Suprapubic skin (tissue), 4 donors: ENCODE measurements around the gene C20orf96. TPM values are rescaled to one million over a fixed set of nuclear protein-coding genes. Genes with fewer than 3 reads are reported as not detected.
A peak's percentile ranks its signal among the peaks of the same experiment; 100 is the strongest.

Source experiments
- DNase-seq, 2 donors: peaks; one replicate each; pipeline ENCODE4 v3.0.0-alpha.2; 2019; ENCODE audit warnings: low spot score in 2 of 2
- H3K27ac ChIP-seq: fragments of 200-600 bp; sonication (generic); one replicate; pipeline ENCODE4 v1.5.1; 2019
- H3K27me3 ChIP-seq: fragments of 200-600 bp; sonication (generic); one replicate; pipeline ENCODE4 v1.5.1; 2019
- H3K36me3 ChIP-seq: fragments of 200-600 bp; sonication (generic); one replicate; pipeline ENCODE4 v1.5.1; 2019
- H3K4me1 ChIP-seq: fragments of 200-600 bp; sonication (generic); one replicate; pipeline ENCODE4 v1.5.1; 2019
- H3K4me3 ChIP-seq: fragments of 200-600 bp; sonication (generic); one replicate; pipeline ENCODE4 v1.5.1; 2019; ENCODE audit warnings: mild to moderate bottlenecking
- H3K9me3 ChIP-seq: fragments of 200-600 bp; sonication (generic); one replicate; pipeline ENCODE4 v1.5.1; 2019
- CTCF ChIP-seq, 2 donors: fragments of 200-600 bp in 1 of 2; fragments of 450-650 bp in 1 of 2; sonication (generic) in 1 of 2; IDR thresholded peaks; one replicate each; pipeline ENCODE4 v1.5.1; 2016 to 2019; ENCODE audit warnings: antibody characterized with exemption in 2 of 2, mild to moderate bottlenecking in 1 of 2, moderate library complexity in 1 of 2
- EP300 ChIP-seq: sonication (generic); formaldehyde crosslinking; IDR thresholded peaks from one replicate; pipeline ENCODE4 v1.6.1; 2017; ENCODE audit warnings: antibody characterized with exemption
- POLR2A ChIP-seq, 2 donors: fragments of 450-650 bp; IDR thresholded peaks; one replicate each; pipeline ENCODE4 v1.6.1; 2017; ENCODE audit warnings: antibody characterized with exemption in 2 of 2, mild to moderate bottlenecking in 2 of 2, moderate library complexity in 2 of 2
- POLR2AphosphoS5 ChIP-seq, 3 donors: sonication (generic); formaldehyde crosslinking; IDR thresholded peaks; one replicate each; pipeline ENCODE4 v1.6.1; 2017; ENCODE audit warnings: antibody characterized with exemption in 3 of 3
- WGBS: methylation state at CpG from one replicate; pipeline ENCODE4 v1.1.5; 2018; 5-methylcytosine and 5-hydroxymethylcytosine counted together
- total RNA-seq, 4 donors: library from RNA; depleted of rRNA; stranded (reverse); fragments of >200 nt; gene quantifications; one replicate each; pipeline ENCODE4 v1.1.0, GENCODE V29; 2016

C20orf96 gene
- total RNA-seq, 4 donors from 2014 or later, result 0.91 to 5.1 (median 2.0) TPM

DNA sequence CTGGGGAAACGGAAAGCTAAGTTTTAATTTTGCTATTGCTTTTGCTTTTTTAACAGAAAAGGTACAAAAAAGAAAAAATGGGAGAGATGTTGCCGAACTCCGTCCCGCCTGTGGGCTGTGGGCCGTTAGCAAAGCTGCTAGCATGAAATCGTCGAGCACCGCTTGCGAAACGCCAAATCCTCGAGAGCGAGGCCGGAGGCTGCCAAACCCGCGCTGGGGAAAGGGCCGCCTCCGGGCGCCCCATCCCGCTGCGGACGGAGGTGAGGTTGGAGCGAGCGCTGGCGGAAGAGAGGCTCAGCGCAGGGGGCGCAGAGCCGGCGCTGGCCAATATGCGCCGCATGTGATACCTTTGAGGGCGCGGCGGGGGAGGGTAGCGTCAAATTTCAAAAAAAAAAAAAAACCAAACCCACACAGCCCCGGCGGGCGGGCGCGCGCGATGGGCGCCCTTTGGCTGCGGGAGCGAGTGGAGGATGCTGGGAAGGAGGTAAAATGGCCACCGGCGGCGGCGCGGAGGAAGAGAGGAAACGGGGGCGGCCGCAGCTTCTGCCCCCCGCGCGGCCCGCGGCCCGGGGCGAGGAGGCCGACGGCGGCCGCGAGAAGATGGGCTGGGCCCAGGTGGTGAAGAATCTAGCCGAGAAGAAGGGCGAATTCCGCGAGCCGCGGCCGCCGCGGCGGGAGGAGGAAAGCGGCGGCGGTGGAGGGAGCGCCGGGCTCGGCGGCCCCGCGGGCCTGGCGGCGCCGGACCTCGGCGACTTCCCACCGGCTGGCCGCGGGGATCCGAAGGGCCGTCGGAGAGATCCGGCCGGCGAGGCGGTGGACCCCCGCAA lies 6.8 kb upstream of the C20orf96 start, which contains the start of gene ZCCHC3:
Gene ZCCHC3, plus strand, starts transcription at position 473 of the 827 bp plus-strand sequence. Its CDS starts 17 bp downstream, at position 490.
- Histone ChIP-seq H3K27me3 (no peaks in the 10 kb centered on the region), H3K27ac (peak within 1 kb of the TSS; percentile 98), H3K9me3 (no peaks in the 10 kb centered on the region), H3K4me1 (peaks cover 42% of the 10 kb centered on the region), H3K36me3 (no peaks in the 10 kb centered on the region), H3K4me3 (peak within 1 kb of the TSS; percentile 73)
- WGBS, result under 1% methylated on average over 65 of the region's 99 CpGs
- TF ChIP-seq POLR2AphosphoS5 (IDR thresholded peaks at IDR 0.05) (peak in 2 of 3 donors; percentile 45 to 66), CTCF (IDR thresholded peaks at IDR 0.05) (no peak), EP300 (no peak), POLR2A (IDR thresholded peaks at IDR 0.05) (peak in 1 of 2 donors; percentile 58)
- DNase-seq, result peak; percentile 93

DNA sequence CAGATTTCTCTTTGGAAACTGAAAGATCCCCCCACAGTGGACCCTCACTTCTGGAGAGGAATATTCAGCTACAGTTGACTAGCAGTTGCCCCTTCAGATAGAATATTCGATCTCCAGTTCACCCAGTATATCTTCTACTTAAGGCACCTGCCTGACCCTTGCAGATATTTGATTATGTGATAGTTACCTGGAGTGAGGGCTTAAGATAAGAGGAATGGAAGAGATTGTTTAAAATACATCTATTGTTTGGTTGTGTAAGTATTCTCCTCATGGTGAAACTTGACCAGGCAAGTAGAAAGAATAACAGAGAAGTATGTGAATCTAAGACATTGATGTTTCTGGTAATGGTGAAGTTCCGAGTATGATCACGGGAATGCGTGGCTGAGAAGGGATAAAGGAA lies 5.3 kb upstream of the C20orf96 start:
- Histone ChIP-seq H3K4me3 (no peak overlapping the region), H3K36me3 (no peaks in the 10 kb centered on the region), H3K27me3 (no peaks in the 10 kb centered on the region), H3K27ac (no peak overlapping the region), H3K4me1 (peaks cover 39% of the 10 kb centered on the region), H3K9me3 (no peaks in the 10 kb centered on the region)
- TF ChIP-seq POLR2A (IDR thresholded peaks at IDR 0.05) (no peak), EP300 (no peak), CTCF (IDR thresholded peaks at IDR 0.05) (no peak), POLR2AphosphoS5 (IDR thresholded peaks at IDR 0.05) (no peak)
- DNase-seq, result no peak
- WGBS, result 78% methylated on average over 4 of the region's 4 CpGs

GRCh38 chr20:294602-295001 lies 4.1 kb upstream of the C20orf96 start:
- Histone ChIP-seq H3K27ac (no peak overlapping the region), H3K4me3 (no peak overlapping the region), H3K27me3 (no peaks in the 10 kb centered on the region), H3K4me1 (peaks cover 35% of the 10 kb centered on the region), H3K9me3 (no peaks in the 10 kb centered on the region), H3K36me3 (no peaks in the 10 kb centered on the region)
- no peak for DNase-seq
- no peak for TF ChIP-seq POLR2A (IDR thresholded peaks at IDR 0.05)
- no peak for TF ChIP-seq POLR2AphosphoS5 (IDR thresholded peaks at IDR 0.05)
- TF ChIP-seq EP300, result no peak
- no peak for TF ChIP-seq CTCF (IDR thresholded peaks at IDR 0.05)
- 93% methylated on average over 5 of the region's 5 CpGs for WGBS

- Histone ChIP-seq H3K36me3 (no peaks in the 10 kb centered on the region), H3K4me1 (peaks cover 13% of the 10 kb centered on the region), H3K4me3 (peak overlapping the region; percentile 61), H3K27ac (peak overlapping the region; percentile 72), H3K9me3 (no peaks in the 10 kb centered on the region), H3K27me3 (no peaks in the 10 kb centered on the region)
- 49% methylated on average over 2 of the region's 2 CpGs for WGBS
- TF ChIP-seq POLR2AphosphoS5 (IDR thresholded peaks at IDR 0.05) (no peak), EP300 (no peak), CTCF (IDR thresholded peaks at IDR 0.05) (no peak), POLR2A (IDR thresholded peaks at IDR 0.05) (no peak)
- no peak for DNase-seq
Observed at GRCh38 chr20:289693-290083, 862 bp downstream of the C20orf96 start.

- TF ChIP-seq POLR2AphosphoS5 (IDR thresholded peaks at IDR 0.05) (no peak), EP300 (no peak), POLR2A (IDR thresholded peaks at IDR 0.05) (no peak), CTCF (IDR thresholded peaks at IDR 0.05) (no peak)
- no peaks in the 10 kb centered on the region for H3K36me3 ChIP-seq
- no peak overlapping the region for H3K4me3 ChIP-seq
- H3K27me3 ChIP-seq, result no peaks in the 10 kb centered on the region
- no peak for DNase-seq
- peaks cover 13% of the 10 kb centered on the region for H3K4me1 ChIP-seq
- H3K27ac ChIP-seq, result no peak overlapping the region
- WGBS, result 88% methylated on average over 3 of the region's 3 CpGs
- H3K9me3 ChIP-seq, result no peaks in the 10 kb centered on the region
Observed at GRCh38 chr20:288956-289692, 1.4 kb downstream of the C20orf96 start.
